CD1c-positive myeloid dendritic cell (primary cell): ENCODE data around the gene KCNN3.

Experiments used
- DNase-seq: peaks from one replicate; pipeline ENCODE4 v3.0.0-alpha.2; 2016; ENCODE audit errors: extremely low spot score

KCNN3 gene

GRCh38 chr1:154793685-154794084 lies 76.4 kb downstream of the KCNN3 start:
- no peak for DNase-seq

- no peak for DNase-seq
These were observed 77.2 kb downstream of the KCNN3 start for GRCh38 chr1:154792899-154793298.

- DNase-seq = peak; percentile 43
These were observed 78.6 kb downstream of the KCNN3 start for GRCh38 chr1:154791292-154792166.

GRCh38 chr1:154788886-154789285 lies 81.2 kb downstream of the KCNN3 start:
- no peak for DNase-seq

- no peak for DNase-seq
These were observed 81.8 kb downstream of the KCNN3 start for GRCh38 chr1:154788110-154788870.

GRCh38 chr1:154786804-154787570 lies 83.1 kb downstream of the KCNN3 start:
- DNase-seq = no peak

GRCh38 chr1:154784924-154785531 lies 85.1 kb downstream of the KCNN3 start:
- DNase-seq = peak; percentile 9

GRCh38 chr1:154784416-154784815 lies 85.7 kb downstream of the KCNN3 start:
- no peak for DNase-seq

GRCh38 chr1:154783976-154784375 lies 86.1 kb downstream of the KCNN3 start:
- DNase-seq = no peak

- no peak for DNase-seq
These were observed 89.5 kb downstream of the KCNN3 start for GRCh38 chr1:154780541-154780940.

- no peak for DNase-seq
These were observed 90.4 kb downstream of the KCNN3 start for GRCh38 chr1:154779551-154780189.

GRCh38 chr1:154778944-154779343 lies 91.1 kb downstream of the KCNN3 start:
- DNase-seq = no peak

GRCh38 chr1:154778275-154778674 lies 91.8 kb downstream of the KCNN3 start:
- no peak for DNase-seq

GRCh38 chr1:154777781-154778180 lies 92.3 kb downstream of the KCNN3 start:
- no peak for DNase-seq

GRCh38 chr1:154777154-154777553 lies 92.9 kb downstream of the KCNN3 start:
- no peak for DNase-seq

- DNase-seq = no peak
These were observed 94.2 kb downstream of the KCNN3 start for GRCh38 chr1:154775621-154776605.

- DNase-seq = no peak
These were observed 95.8 kb downstream of the KCNN3 start for GRCh38 chr1:154774175-154774855.

- no peak for DNase-seq
These were observed 96.5 kb downstream of the KCNN3 start for GRCh38 chr1:154773551-154773950.
